DOHH2 (cell line): Measurements from ENCODE around the gene OR13J1.

ENCODE experiments used
- EZH2phosphoT487 ChIP-seq: fragments of 200-600 bp; sonication (generic); IDR thresholded peaks from 2 replicates; pipeline ENCODE4 v1.6.1; 2017; ENCODE audit warnings: borderline replicate concordance, mild to moderate bottlenecking, antibody characterized with exemption, low read length, moderate library complexity, mixed read lengths
- TF ChIP-seq, protein P1 (sequence below): fragments of 200-600 bp; sonication (generic); IDR thresholded peaks from one replicate; pipeline ENCODE4 v1.5.1; 2014; ENCODE audit warnings: antibody characterized with exemption, mild to moderate bottlenecking, low read depth, low read length; ENCODE audit not compliant: poor library complexity, severe bottlenecking

DNA sequence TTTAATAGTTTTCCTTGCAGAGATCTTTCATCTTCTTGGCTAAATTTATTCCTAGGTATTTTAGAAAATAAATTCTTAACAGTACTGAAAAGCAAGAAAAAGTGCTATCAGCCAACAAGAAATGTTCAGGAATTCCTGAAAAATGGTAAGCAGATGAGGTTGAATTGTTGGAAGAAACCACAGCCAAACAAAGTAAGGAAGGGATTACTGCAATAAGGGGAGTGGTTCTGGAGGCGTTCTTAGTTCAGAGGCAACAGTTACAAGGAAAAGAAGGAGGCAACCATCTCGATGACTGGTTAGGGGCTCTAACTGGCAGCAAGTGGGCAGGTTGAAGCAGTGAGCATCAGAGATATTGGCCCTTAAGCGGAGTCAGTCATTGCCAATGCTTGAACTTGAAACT is 12.8 kb upstream of the OR13J1 start:
- TF ChIP-seq, protein P1, sequence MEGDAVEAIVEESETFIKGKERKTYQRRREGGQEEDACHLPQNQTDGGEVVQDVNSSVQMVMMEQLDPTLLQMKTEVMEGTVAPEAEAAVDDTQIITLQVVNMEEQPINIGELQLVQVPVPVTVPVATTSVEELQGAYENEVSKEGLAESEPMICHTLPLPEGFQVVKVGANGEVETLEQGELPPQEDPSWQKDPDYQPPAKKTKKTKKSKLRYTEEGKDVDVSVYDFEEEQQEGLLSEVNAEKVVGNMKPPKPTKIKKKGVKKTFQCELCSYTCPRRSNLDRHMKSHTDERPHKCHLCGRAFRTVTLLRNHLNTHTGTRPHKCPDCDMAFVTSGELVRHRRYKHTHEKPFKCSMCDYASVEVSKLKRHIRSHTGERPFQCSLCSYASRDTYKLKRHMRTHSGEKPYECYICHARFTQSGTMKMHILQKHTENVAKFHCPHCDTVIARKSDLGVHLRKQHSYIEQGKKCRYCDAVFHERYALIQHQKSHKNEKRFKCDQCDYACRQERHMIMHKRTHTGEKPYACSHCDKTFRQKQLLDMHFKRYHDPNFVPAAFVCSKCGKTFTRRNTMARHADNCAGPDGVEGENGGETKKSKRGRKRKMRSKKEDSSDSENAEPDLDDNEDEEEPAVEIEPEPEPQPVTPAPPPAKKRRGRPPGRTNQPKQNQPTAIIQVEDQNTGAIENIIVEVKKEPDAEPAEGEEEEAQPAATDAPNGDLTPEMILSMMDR, result no peak
- TF ChIP-seq EZH2phosphoT487, result no peak
